ENCODE data around the gene ANKRD11. TPM values are rescaled to one million over a fixed set of nuclear protein-coding genes. Genes with fewer than 3 reads are reported as not detected.

Gene ANKRD11
- total RNA-seq, 1 experiment from 2014 or later: 47.1 TPM

DNA sequence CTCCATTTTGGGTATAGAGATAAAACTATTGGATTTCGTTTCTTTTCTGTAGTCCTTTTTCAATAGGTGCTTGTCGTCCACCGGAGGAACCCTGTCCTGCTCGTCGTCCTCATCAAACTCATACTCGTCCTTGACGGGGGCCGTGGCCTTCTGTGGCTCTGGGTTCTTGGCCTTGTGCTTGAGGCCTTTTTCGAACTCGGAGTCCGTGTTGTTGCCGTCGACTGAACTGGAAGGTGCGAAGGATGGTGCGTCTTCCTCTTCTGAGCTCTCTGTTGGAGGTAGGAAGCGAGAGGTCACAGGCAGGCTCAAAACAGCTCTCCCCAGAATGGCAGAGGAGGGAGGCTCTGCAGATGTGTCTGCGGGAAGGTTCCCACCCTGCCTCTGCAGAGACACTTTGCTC is 205.0 kb downstream of the ANKRD11 start:
- no peak for DNase-seq (ENCODE audit: low read depth)

DNA sequence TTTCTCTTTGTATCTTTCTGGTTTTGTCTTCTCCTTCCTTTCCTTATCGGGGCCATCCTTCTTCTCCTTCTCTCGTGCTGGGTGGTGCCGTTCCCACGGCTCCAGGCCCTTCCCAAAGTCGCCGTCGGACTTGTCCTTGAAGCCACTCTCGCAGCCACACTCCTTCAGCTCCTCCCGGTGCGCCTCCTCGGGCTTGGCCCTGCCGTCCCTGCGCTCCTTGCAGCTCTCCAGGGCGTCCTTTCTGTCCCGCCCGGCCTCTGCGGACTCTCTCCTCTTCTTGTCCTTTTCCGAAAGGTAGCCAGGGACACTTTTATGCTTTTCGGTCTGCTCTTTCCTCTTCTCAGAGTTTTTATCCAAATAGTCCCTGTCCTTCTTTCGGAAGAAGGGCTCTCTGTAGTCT is 206.9 kb downstream of the ANKRD11 start:
- no peak for DNase-seq (ENCODE audit: low read depth)

DNA sequence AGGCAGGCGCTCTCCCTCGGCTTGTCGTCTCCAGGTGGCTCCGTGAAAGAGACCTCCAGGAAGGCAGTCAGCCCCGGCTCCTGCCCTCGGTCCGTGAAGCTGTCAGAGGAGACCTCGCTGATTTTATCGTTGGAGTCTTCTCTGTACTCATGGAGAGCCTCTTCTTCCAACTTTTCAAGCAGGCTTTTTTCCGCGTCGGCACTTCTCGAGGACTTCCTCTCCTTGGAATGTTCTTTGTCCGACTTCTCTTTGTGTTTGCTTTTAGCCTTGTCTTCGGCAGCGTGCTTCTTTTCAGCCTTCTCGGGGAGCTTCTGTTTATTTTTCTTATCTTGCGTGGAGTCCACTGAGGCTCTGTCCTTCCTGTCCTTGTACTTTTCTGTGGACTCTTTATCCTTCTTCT is 207.8 kb downstream of the ANKRD11 start:
- no peak for DNase-seq (ENCODE audit: low read depth)

DNA sequence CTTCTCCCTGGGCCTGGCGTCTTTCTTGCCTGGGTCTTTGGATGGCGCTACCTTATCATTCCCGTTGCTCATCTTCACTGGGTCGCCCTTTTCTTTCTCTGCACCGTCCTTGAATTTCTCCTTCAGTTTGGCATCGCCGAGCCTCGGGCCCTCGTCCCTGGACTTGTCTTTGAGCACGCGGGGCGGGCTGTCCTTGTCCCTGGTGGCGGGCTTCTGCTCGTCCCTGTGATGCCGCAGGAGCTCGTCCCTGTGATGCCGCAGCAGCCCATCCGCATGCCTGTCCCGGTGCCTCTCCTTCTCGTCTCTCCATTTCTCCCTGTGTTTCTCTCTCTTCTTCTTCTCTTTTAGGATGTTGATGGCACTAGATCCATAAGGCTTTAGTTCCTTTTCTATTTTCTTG is 208.5 kb downstream of the ANKRD11 start:
- DNase-seq (ENCODE audit: low read depth): no peak

DNA sequence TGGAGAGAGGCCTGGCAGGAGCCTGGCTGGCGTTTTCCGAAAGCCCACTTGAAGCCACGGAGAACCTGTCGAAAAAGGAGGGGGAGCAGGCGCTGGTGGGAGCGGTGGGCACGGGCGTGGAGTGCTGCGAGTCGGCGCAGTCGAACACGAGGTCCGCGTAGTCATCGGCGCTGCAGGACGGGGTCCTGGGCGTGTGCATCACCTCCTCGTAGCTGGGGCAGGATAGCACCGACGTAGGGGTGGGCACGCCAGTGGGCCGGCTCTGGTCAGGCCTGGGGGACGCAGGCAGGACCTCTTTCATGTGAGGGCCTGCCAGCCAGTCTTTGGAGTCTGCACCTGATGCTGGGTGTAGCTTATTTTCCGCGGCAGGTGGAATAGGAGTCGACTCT is 209.2 kb downstream of the ANKRD11 start:
- DNase-seq (ENCODE audit: low read depth): no peak

DNA sequence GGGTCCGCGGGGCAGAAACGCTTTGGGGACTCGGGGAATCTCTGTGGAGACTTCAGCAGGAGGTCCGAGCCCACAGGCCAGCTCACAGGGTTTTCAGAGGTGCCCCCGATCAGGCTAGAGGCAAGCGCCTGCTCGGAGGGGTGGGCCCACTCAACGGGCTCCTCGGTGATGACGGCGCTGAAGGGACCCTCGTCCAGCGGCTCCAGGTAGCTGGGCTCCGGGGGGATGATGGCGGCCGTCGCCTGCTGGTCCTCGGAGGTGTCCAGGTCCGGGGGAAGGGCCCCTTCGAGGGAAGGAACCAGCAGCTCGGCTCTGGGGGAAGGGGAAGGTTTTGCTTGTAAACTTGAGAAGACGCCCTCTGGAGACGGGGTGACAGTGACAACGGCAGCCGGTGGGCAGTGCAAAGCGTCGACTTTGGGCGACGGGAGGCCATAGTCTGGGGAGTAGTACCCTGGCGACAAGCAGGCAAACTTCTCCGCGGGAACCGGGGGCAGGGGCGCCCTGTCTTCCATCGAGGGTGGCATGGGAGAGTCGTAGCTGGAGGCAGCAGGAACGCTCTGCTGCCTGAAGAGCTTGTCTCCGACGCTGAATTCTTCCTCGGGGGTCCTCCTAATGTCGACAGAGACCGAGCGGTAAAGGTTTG is 209.7 kb downstream of the ANKRD11 start:
- no peak for DNase-seq (ENCODE audit: low read depth)

DNA sequence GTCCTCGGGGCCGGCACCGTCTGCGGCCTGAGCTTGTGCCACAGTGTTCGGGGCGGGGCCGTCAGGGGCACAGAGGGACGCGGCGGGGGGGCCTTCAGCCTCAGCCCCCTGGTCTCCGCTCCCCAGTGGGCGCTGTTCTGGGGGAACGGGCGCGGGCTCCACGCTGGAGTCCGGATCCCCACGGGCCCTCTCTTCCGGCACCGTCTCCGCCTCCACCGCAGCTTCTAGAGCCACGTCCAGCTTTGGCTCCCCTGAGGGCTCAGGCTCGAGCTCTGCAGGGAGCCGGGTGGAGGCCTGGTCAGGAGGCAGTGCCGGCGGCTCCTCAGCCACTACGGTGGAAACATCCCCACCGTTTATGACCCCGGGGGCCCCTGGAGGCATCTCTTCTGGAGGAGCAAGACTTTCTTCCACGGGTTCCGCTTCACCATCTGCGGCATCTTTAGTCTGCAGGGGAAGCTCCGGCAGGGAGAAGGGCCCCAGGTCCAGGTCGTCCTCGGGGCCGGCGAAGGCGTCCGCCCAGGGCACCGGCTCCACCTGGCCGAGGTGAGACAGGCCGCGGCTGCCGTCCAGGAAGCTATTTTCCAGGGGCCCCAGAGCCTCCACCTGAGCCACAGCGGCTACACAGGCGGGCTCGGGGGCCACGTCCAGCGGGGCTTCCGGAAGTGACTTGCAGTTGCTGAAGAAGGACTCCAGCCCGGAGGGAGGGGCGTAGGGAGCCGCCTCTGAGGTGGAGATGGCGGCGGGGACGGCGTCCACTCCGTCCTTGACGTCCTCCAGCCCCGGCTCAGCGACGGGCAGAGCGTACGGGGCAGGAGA is 210.5 kb downstream of the ANKRD11 start:
- no peak for DNase-seq (ENCODE audit: low read depth)

DNA sequence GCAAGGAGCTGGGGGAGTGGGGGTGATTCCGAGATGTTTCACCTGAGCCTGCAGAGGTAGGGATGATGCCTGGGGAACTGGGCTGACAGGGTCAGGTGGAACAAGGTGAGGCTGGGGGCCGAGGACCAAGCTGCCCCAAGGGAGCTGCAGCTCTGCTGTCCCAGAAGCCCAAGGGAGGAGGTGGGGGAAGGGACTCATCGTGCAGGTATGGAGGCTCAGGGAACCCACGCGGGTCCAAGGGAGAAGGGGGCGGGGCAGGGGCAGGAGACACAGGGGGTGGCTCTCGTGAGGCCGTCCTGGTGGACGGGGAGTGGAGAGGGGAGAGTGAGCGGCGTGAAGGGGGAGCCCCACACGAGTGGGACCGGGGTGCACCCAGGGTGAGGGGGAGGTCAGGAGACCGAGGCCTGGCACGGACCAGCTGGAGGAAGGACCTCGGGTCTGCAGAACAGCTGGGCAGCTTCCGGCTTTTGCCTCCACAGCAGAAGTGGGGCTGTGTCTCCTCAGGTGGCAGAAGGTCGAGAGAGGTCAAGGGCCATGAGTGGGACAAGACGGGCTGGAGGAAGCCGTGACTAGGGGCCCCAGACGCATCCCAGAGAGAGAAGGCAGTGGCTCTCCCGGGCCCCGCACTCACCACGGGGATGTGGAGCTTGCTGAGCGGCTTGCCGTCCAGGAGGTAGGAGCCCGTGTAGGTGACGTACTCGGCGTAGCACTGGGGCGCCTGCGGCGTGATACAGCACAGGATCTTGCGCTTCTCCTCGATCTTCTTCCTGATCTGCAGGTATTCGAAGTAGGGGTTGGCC is 211.7 kb downstream of the ANKRD11 start:
- no peak for DNase-seq (ENCODE audit: low read depth)

DNA sequence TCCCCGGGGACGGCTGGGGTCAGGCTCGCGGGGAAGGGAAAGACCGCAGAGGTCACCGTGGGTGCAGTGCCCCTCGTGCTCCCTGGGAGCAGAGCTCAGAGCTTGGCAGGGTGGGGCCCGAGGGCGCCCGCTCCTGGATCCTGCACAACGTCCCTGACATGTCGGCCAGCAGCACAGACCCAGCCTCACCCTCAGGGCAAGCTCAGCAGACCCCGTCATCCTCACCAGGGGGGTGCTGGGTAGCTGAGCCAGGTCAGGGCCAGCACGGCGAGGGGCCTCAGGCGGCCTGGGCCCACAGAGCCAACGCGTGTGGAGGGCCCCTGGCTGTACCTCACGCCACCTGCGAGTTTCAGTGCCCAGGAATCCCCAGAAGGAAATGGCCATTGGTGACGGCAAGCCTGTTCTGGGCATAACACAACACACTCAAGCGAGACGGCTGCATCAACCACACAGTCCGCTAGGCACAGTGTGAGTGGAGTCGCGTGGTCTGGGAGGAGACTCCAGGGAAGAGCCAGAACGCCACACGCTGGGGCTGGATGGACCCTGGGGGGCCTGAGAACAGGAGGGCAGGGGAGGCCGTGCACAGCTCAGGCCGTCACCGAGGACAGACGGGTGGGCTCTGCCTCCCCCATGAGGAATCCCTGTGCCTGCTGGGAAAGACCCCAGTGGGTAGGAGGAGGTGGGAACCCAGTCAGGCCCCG is 212.6 kb downstream of the ANKRD11 start:
- DNase-seq (ENCODE audit: low read depth): no peak

DNA sequence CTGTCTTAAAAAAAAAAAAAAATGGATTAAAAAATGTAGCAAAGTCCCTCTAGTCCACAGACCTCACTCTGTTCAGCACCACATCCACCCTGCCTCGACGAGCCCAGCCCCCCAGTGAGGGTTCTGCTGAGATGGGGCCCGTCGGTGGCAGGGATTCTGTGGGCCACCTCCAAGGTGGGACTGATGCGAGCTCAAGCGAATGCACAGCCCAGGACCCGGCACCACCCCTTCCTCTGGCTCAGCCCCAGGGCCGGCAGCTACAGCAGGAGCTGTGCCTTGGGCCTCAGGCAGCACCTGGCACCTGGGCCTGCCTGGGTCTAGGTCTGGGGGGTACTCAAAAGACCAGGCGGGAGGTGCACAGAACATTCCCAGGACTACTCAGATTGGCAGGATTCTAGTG is 213.3 kb downstream of the ANKRD11 start:
- no peak for DNase-seq (ENCODE audit: low read depth)

DNA sequence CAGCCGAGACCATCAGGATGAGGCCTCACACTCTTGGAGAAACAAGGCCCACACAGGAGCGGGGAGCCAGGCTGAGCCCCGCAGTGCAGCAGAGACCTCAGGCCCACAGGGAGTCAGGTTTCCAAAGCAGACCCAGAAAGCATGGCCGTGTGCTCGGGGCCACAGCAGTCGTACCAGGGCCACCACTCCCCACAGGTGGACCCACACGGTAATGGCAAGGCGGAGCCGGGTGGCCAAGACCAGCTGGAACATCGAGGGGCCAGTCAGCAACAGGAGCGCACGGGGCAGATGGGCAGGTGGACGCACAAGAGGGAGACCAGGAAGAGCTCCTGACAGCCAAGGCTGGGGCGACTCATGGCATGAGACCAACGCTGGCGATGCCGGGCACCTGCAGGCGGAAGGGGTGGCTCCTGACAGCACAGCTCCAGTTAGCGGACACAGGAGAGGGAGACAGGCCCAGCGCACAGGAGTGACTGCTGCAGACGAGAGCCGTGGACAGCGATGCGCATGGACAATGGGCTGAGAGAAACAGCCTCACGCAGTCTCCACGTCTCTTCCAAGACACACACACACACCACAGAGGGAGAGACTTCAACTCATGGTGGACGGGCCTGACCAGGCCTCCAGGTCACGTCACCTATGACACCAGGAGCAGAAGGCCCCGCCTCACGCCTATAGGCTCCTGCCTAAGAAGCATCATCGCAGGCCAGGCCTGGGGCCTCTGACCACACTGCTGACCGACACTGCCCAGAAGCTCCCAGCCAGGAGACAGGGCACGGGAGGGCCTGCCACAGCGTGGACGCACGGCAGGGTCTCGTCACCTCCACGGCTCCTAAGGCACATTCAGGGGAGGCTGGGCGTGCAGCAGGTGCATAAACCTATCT is 214.3 kb downstream of the ANKRD11 start:
- no peak for DNase-seq (ENCODE audit: low read depth)

DNA sequence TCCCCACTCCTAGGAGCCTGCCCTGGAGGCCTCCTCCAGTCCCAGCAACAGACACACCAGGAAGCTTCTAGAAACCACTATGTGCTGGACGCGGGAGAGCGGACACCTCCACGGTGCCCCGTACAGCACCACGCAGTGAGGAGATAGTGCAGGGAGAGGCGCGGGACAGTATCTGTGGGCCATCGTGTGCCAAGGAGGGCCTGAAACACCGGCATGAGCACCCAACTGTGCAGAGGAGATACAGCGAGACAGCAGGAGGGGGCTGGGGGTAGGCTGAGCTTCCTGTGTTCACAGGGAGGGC is 215.1 kb downstream of the ANKRD11 start:
- no peak for DNase-seq (ENCODE audit: low read depth)

DNA sequence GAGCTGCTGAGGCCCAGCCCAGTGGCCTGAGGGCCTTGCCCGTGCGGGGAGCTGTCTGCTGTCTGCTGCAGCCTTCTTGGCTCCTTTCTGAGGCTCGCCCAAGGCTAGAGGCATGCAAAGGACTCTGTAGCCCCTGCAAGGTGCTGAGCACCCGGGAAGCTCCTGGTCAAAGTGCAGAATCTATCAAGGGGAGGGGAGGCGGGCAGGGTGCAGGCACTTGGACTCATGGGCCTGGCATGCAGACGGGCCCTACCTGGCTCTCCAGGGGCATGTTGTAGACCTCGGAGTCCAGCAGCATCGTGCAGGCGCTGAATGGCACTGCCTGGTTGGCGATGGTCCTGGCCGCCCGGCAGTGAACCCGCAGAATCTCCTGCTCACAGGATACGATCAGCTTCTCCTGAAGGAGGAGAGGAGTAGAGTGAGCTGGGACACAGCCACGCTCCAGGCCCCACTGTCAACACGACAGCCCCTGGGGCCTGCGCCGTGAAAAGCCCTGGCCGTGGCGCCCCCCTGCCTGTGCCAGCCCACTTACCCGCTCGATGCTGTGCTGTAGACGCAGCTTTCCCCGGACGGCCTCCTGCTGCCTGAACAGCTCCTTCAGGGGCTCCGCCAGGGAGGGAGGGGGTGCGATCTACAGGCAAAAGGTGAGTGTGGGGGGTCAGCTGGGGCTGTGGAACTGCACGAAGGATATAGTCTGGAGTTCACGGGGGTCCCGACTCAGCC is 215.6 kb downstream of the ANKRD11 start:
- no peak for DNase-seq (ENCODE audit: low read depth)

DNA sequence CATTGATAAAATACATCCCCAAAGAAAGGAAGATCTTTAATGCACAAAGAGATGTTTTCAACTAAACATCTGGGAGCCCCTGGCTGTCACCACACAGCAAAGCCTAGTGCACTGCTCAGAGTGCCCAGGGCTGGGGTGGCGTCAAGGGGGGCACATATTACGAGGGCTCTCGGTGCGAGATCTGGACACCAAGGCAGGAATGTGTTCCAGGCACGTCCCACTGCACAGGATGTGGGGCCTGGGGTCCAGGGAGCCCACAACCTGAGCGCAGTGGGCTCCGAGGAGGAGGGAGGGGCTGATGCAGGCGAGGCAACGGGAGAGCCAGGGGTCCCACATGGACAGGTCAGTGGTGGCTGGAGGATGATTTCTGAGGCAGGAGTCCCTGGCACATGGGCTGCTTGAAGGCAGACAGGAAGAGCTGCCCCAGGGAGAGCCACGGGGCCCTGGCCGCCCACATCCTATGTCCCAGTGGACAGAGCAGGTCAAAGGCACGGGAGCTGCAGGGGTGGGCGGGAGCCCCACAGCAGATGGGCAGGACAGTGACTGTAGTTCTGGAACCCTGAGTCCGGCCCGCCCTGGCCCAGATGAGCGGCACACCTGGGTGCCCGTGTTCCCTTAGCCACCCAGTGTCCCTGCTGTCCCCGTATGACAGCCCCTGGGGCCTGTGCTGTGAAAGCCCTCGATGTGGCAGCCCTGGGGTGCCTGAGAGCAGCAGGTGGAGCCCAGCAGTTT is 216.5 kb downstream of the ANKRD11 start:
- DNase-seq (ENCODE audit: low read depth): no peak

DNA sequence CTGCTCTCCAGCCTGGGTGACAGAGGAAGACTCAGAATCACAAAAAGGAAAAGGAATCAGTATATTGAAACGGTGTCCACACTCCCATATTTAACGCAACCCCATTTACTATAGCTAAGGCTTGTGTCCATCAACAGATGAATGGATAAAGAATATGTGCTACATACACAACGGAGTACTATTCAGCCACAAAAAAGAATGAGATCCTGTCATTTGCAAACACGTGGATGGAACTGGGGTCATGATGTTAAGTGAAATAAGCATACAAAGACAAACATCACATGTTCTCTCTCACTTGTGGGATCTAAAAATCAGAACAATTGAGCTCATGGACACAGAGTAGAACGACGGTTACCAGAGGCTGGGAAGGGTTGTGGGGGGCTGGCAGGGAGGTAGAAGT is 217.7 kb downstream of the ANKRD11 start:
- DNase-seq (ENCODE audit: low read depth): no peak

DNA sequence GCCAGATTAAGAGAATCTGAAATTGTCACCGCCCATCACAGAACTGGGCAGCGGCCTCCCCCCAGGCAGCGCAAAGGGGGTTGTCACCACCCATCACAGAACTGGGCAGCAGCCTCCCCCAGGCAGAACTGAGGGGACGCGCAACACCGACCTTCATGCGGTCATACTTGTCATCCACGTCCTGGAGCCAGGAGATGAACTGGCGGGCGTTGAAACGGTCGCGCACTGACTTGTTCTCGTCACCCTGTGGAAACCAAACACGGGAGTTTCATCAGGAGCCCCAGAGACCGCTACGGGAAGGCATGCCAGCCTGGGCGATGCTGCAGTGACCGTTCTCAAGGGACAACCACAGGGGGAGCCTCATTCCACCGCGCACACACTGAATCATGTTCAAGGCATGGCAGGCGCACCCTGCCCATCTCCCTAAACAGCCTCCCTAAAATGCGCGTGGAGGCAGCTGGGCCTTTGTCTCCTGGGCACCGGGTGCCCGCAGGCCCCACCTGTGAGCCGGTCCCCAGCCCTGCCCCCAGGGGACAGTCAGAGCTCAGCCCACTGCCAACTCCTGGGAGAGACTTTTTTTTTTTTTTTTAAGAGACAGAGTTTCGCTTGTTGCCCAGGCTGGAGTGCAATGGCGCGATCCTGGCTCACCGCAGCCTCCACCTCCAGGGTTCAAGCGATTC is 219.6 kb downstream of the ANKRD11 start:
- no peak for DNase-seq (ENCODE audit: low read depth)

DNA sequence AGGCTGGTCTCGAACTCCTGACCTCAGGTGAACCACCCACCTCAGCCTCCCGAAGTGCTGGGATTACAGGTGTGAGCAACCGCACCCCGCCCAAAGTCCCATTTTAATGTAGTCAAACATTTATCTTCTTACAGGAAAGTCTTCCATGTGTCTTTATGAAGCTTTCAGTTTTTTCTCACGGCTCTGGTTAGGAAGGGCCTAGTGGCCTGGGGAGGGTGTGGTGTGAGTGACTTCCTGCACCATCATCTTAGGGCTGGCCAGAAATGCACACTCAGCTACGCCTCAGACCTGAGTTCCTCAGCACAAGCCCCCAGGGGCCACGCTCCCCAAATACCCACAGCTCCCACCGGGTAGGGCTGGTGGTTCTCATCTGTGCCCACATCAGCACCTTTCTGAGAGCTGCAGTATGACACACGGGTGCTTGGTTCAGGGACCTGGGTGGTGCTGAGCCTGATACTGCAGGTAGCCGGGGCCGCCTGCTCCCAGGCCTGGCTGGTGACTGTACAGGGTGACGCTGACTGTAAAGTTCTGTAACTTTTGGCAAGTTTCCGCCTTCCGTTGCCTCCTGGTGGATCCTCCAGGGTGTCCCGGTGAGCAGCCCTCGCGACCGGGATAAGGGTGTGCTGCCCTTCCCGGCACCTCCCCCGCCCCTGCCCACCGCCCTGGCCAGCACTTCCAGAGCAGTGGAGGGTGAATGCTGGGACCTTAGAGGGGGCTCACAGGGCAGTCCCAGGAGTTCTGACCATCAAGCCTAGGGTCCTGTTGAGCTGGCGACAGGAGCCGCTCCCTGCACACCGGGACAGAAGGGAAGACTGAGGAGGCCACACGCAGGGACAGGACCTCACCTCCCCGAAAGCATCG is 220.3 kb downstream of the ANKRD11 start:
- DNase-seq (ENCODE audit: low read depth): no peak

DNA sequence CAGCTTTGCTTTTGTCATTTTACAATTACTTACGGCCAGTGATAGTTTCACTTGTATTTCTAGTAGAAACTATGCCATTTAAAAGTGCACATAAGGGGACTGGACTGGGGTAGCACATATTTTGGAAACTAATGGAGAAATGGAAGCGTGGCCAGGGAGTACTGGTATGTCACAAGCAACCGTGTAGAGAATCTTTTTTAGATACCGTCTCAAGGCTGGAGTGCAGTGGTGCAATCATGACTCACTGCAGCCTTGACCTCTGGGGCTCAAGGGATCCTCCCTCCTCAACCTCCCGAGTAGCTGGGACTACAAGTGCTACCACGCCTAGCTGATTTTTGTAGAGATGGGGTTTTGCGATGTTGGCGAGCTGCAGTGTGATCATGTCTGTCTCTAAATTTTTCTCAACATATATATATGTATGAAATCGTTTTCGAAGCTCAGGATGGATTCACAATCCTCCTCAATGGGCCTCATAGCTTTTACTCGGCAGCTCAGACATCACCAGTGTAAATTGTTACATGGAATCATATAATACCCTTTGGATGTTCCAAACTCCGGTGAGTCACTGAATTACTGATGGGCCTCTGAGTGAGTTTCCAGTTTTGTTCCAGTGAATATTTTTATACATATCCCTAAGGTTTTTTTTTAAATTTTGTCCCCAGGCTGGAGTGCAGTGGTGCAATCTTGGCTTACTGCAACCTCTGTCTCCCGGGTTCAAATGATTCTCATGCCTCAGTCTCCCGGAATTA is 221.2 kb downstream of the ANKRD11 start:
- DNase-seq (ENCODE audit: low read depth): peak; percentile 28
